Endothelial cell of umbilical vein (primary cell): Measurements from ENCODE around the gene PLXDC1. TPM values are rescaled to one million over a fixed set of nuclear protein-coding genes. Genes with fewer than 3 reads are reported as not detected.

Experiments
- BruUV-seq: library from RNA; stranded (reverse); fragments of 400-500 nt; replicated peaks from 2 replicates; lab custom pipeline; 2021; lab: Mats Ljungman, UMichigan
- CTCF ChIA-PET: fragments of 300-600, 350-600 bp; sonication (Branson Sonifier 250); formaldehyde crosslinking; loops from one replicate; lab custom pipeline; 2021; ENCODE audit warnings: antibody characterized with exemption, inconsistent platforms; lab: Charles Lee
- POLR2A ChIA-PET: fragments of 300-600, 350-600 bp; sonication (Branson Sonifier 250); formaldehyde crosslinking; loops from one replicate; lab custom pipeline; 2021; ENCODE audit warnings: antibody characterized with exemption, inconsistent platforms; lab: Charles Lee
- DNase-seq: peaks from one replicate; pipeline ENCODE4 v3.0.0-alpha.2; 2011; ENCODE audit warnings: low read depth, low spot score
- FAIRE-seq: peaks from 2 replicates; lab custom pipeline; 2011; peaks lifted over from hg19 to GRCh38; lab: Jason Lieb, UNC
- H2AFZ ChIP-seq: 2 replicates; pipeline ENCODE4 v1.6.0; 2012; ENCODE audit warnings: low read depth, low read length, control low read depth, inconsistent platforms
- H3K27ac ChIP-seq: 2 replicates; pipeline ENCODE4 v1.5.1; 2011; ENCODE audit warnings: low read depth, mild to moderate bottlenecking, control low read depth, low read length, moderate library complexity; ENCODE audit not compliant: insufficient read depth
- H3K27me3 ChIP-seq, 2 experiments: 2 replicates each; pipeline versions ENCODE4 v1.6.0 to v1.6.1; 2011; ENCODE audit warnings: low read length in 2 of 2, mixed read lengths in 1 of 2; ENCODE audit not compliant: control insufficient read depth in 2 of 2, insufficient read depth in 2 of 2
- H3K36me3 ChIP-seq, 2 experiments: 2 replicates in 1 of 2; 3 replicates in 1 of 2; pipeline ENCODE4 v1.5.1; 2011; ENCODE audit warnings: low read length in 2 of 2, mild to moderate bottlenecking in 1 of 2, moderate library complexity in 1 of 2; ENCODE audit not compliant: control insufficient read depth in 2 of 2, insufficient read depth in 2 of 2; ENCODE audit errors: extremely low read depth in 1 of 2
- H3K4me1 ChIP-seq: 3 replicates; pipeline ENCODE4 v1.5.1; 2011; ENCODE audit warnings: mild to moderate bottlenecking, low read length; ENCODE audit not compliant: control insufficient read depth, insufficient read depth; ENCODE audit errors: extremely low read depth
- H3K4me2 ChIP-seq: 2 replicates; pipeline ENCODE4 v1.6.1; 2011; ENCODE audit warnings: low read length, control low read depth, mixed read lengths; ENCODE audit not compliant: insufficient read depth
- H3K4me3 ChIP-seq, 3 experiments: fragments of 200-600 bp in 1 of 3; sonication (generic), shearing (Covaris generic) in 1 of 3; replicated peaks in 1 of 3; 2 replicates each; pipeline ENCODE4 v1.5.1; 2011 to 2016; ENCODE audit warnings: control low read depth in 3 of 3, low read length in 3 of 3, mild to moderate bottlenecking in 2 of 3, inconsistent platforms in 1 of 3, low read depth in 1 of 3, moderate library complexity in 1 of 3; ENCODE audit not compliant: insufficient read depth in 1 of 3
- H3K79me2 ChIP-seq: 2 replicates; pipeline ENCODE4 v1.6.0; 2012; ENCODE audit warnings: low read length, inconsistent platforms; ENCODE audit not compliant: control insufficient read depth, insufficient read depth
- H3K9ac ChIP-seq: replicated peaks from 2 replicates; pipeline ENCODE3; 2011; ENCODE audit warnings: low read length, control low read depth; ENCODE audit not compliant: insufficient read depth; ENCODE audit errors: extremely low read depth
- H3K9me1 ChIP-seq: replicated peaks from 3 replicates; pipeline ENCODE4 v1.6.0; 2011; ENCODE audit warnings: mild to moderate bottlenecking, low read length; ENCODE audit not compliant: control insufficient read depth, insufficient read depth; ENCODE audit errors: extremely low read depth
- H3K9me3 ChIP-seq: replicated peaks from 2 replicates; pipeline ENCODE4 v1.5.1; 2012; ENCODE audit warnings: low read length, inconsistent platforms; ENCODE audit not compliant: control insufficient read depth, insufficient read depth
- H4K20me1 ChIP-seq: replicated peaks from 2 replicates; pipeline ENCODE3; 2011; ENCODE audit warnings: mild to moderate bottlenecking, low read length; ENCODE audit not compliant: control insufficient read depth, insufficient read depth; ENCODE audit errors: extremely low read depth
- EZH2 ChIP-seq: IDR thresholded peaks from 2 replicates; pipeline ENCODE4 v1.6.1; 2012; ENCODE audit warnings: borderline replicate concordance, low read depth, mild to moderate bottlenecking, moderate library complexity, low read length, inconsistent platforms; ENCODE audit not compliant: severe bottlenecking
- FOS ChIP-seq: IDR thresholded peaks from 2 replicates; pipeline ENCODE4 v1.6.1; 2011; ENCODE audit warnings: mild to moderate bottlenecking, low read length, moderate library complexity, borderline replicate concordance; ENCODE audit not compliant: insufficient read depth
- GATA2 ChIP-seq: IDR thresholded peaks from 2 replicates; pipeline ENCODE4 v1.7.0; 2011; ENCODE audit warnings: low read depth, mild to moderate bottlenecking, moderate library complexity, mixed read lengths, low read length; ENCODE audit not compliant: insufficient read length, insufficient read depth
- MYC ChIP-seq: IDR thresholded peaks from one replicate; pipeline ENCODE4 v1.6.1; 2011; ENCODE audit warnings: mild to moderate bottlenecking, low read depth, low read length
- POLR2A ChIP-seq: IDR thresholded peaks from 2 replicates; pipeline ENCODE4 v1.6.1; 2012; ENCODE audit warnings: low read depth, mild to moderate bottlenecking, control low read depth, low read length
- POLR2AphosphoS5 ChIP-seq: IDR thresholded peaks from 2 replicates; pipeline ENCODE4 v1.6.1; 2012; ENCODE audit warnings: low read depth, mild to moderate bottlenecking, control low read depth, low read length, moderate library complexity; ENCODE audit not compliant: insufficient read depth
- dilution Hi-C: fragments of 300-500 bp; cut with MboI; formaldehyde crosslinking; loops from one replicate; pipeline ENCODE4 v1.15.0; 2019; ENCODE audit warnings: low sequenced_read_pairs; ENCODE audit not compliant: extremely low pct_ligation_motif_present
- intact Hi-C: fragments of 100-400 bp; cut with micrococcal nuclease; formaldehyde crosslinking; loops from one replicate; pipeline ENCODE4 v1.10.0; 2022
- polyA plus RNA-seq, 4 experiments: library from polyadenylated mRNA; depleted of rRNA in 3 of 4; stranded (reverse) in 3 of 4; unstranded in 1 of 4; fragments of >200 nt; gene quantifications; 2 replicates each; pipeline versions ENCODE4 v1.2.1 to v1.2.3, GENCODE V29; 2011 to 2012; ENCODE audit warnings: missing spikeins in 1 of 4
- total RNA-seq: library from RNA; stranded (reverse); gene quantifications from 2 replicates; pipeline ENCODE4 v1.2.3, GENCODE V29; 2021
- TF ChIP-seq, protein P1 (sequence below): IDR thresholded peaks from 2 replicates; pipeline ENCODE4 v1.6.1; 2011; ENCODE audit not compliant: insufficient read depth, insufficient read length
- TF ChIP-seq, protein P2 (sequence below), 2 donors: IDR thresholded peaks; 1 replicate in 1 of 2; 2 replicates in 1 of 2; pipeline ENCODE4 v1.5.1; 2011; ENCODE audit warnings: low read length in 2 of 2, mild to moderate bottlenecking in 2 of 2, moderate library complexity in 2 of 2, control low read depth in 1 of 2, inconsistent platforms in 1 of 2, low read depth in 1 of 2; ENCODE audit not compliant: insufficient read depth in 1 of 2; ENCODE audit errors: extremely low read depth in 1 of 2

The PLXDC1 gene
- total and polyA plus RNA-seq, 2 donors (not counting 3 experiments of a cell fraction or from before 2014, with no cell fraction given), result 0.03 TPM; not detected in 1

DNA sequence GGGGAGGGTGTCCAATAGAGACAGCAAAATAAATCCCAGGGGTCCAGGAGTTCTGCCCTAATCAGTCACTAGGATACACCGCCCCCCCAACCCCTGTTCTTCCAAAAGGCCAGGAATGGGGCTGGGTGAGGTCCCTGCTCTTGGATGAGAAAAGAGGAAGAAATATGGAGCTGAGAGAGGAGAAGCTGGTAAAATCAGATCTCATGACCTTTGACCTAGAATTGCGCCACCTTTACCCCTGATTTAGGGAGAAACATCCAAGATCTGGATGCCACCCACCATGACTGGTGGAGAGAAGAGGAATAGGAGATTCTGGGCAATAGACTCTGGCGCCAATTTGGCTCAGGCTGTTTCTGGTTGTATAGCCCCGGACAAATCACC is 46.7 kb upstream of the PLXDC1 start:
- Histone ChIP-seq H3K27ac (no peak overlapping the region), H3K4me2 (peak overlapping the region; percentile 32), H3K9me3 (no peaks in the 10 kb centered on the region), H4K20me1 (no peaks in the 10 kb centered on the region), H3K79me2 (peaks cover 44% of the 10 kb centered on the region), H3K36me3 (peaks cover 11 to 18% of the 10 kb centered on the region in 2 experiments), H2AFZ (no peak overlapping the region), H3K27me3 (no peaks in the 10 kb centered on the region), H3K9me1 (no peaks in the 10 kb centered on the region), H3K9ac (no peak overlapping the region), H3K4me3 (no peak overlapping the region), H3K4me1 (peaks cover 23% of the 10 kb centered on the region)
- FAIRE-seq (no peak), DNase-seq (no peak)
- no TSS peak for BruUV-seq
- dilution Hi-C loops (no loop called here), intact Hi-C loops (no loop called here)
- CTCF ChIA-PET, result interaction anchor here (1.1 kb wide), 1 partner anchor 33 kb away, joined by 3 read pairs; no protein-coding TSS in a partner anchor
- TF ChIP-seq POLR2AphosphoS5, result no peak
- no peak for TF ChIP-seq GATA2
- TF ChIP-seq, protein P1, sequence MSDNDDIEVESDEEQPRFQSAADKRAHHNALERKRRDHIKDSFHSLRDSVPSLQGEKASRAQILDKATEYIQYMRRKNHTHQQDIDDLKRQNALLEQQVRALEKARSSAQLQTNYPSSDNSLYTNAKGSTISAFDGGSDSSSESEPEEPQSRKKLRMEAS, result no peak
- no peak for TF ChIP-seq POLR2A
- TF ChIP-seq EZH2, result no peak
- TF ChIP-seq, protein P2, sequence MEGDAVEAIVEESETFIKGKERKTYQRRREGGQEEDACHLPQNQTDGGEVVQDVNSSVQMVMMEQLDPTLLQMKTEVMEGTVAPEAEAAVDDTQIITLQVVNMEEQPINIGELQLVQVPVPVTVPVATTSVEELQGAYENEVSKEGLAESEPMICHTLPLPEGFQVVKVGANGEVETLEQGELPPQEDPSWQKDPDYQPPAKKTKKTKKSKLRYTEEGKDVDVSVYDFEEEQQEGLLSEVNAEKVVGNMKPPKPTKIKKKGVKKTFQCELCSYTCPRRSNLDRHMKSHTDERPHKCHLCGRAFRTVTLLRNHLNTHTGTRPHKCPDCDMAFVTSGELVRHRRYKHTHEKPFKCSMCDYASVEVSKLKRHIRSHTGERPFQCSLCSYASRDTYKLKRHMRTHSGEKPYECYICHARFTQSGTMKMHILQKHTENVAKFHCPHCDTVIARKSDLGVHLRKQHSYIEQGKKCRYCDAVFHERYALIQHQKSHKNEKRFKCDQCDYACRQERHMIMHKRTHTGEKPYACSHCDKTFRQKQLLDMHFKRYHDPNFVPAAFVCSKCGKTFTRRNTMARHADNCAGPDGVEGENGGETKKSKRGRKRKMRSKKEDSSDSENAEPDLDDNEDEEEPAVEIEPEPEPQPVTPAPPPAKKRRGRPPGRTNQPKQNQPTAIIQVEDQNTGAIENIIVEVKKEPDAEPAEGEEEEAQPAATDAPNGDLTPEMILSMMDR (IDR thresholded peaks at IDR 0.05; ENCODE audit: extremely low read depth in 1 of 2, insufficient read depth in 1 of 2, low read depth in 1 of 2, low read length in 2 of 2), result no peak
- TF ChIP-seq MYC, result no peak
- TF ChIP-seq FOS, result no peak
- POLR2A ChIA-PET, result no interaction called here
